ENCODE measurements around the gene RASSF6.

The RASSF6 gene

DNA sequence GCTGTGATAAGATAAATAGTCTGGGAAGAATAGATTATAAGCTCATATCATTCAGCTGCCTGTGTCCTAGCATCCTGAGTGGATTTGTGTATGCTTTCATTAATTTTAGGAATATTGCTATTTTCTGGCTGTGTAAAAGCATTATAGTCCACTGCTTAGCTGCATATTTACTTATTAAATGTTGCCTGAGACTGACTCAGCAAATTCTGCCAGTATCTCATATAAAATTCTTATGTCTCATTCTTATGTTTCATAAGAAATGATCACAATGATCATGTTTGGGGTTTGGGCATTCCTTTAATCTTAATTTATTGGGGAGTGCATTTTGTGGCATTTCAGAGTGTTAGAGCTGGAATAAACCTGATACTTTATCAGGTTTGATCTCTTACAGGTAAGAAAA, 34.9 kb downstream of the RASSF6 start (continued):
- TF ChIP-seq ZNF37A (tag by site-specific recombination; IDR thresholded peaks at IDR 0.05) (no peak), ZNF785 (tag by site-specific recombination; IDR thresholded peaks at IDR 0.05) (no peak), PRDM4 (tag by site-specific recombination; IDR thresholded peaks at IDR 0.05) (no peak), ZNF664 (tag by site-specific recombination; IDR thresholded peaks at IDR 0.05) (no peak), ZNF335 (tag by site-specific recombination; conservative IDR thresholded peaks at IDR 0.05) (no peak), ZNF146 (tag by site-specific recombination; IDR thresholded peaks at IDR 0.05) (no peak), ZNF510 (tag by site-specific recombination; IDR thresholded peaks at IDR 0.05; ENCODE audit: insufficient replicate concordance) (no peak), ZNF600 (tag by site-specific recombination; IDR thresholded peaks at IDR 0.05) (no peak), SALL2 (tag by site-specific recombination; IDR thresholded peaks at IDR 0.05; ENCODE audit: borderline replicate concordance) (no peak), ZNF645 (tag by site-specific recombination; IDR thresholded peaks at IDR 0.05) (no peak), ZNF660 (tag by site-specific recombination; IDR thresholded peaks at IDR 0.05) (no peak), ZNF610 (tag by site-specific recombination; IDR thresholded peaks at IDR 0.05; ENCODE audit: borderline replicate concordance) (no peak), MYNN (tag by site-specific recombination; IDR thresholded peaks at IDR 0.05; ENCODE audit: borderline replicate concordance) (no peak)

DNA sequence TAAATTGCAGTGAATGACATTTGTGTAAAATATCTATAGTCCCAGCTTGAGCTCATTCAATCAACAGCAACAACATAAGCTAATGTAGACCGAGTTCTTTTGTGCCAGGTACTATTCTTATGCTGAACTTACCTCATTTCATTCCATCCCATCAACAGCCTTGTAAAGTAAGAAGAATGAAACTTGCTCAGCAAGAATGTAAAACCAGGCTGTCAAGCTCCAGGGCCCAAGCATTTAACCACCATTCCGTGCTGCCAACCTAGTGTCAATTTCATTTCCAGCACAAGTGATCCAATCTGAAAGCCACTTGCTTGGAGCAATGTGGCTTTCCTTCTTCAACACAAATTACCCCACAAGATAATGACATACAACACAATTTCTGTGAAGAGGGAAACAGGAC, 36.6 kb downstream of the RASSF6 start:
- Histone ChIP-seq H3K4me1 (ENCODE audit: control insufficient read depth, insufficient read depth, low read length) (no peaks in the 10 kb centered on the region), H3K9me3 (ENCODE audit: control insufficient read depth, insufficient read depth, low read depth, low read length) (no peaks in the 10 kb centered on the region), H3K36me3 (ENCODE audit: control insufficient read depth in 2 of 2, insufficient read depth in 1 of 2, low read length in 2 of 2) (no peaks in the 10 kb centered on the region), H3K27ac (ENCODE audit: extremely low read depth, low read depth, low read length) (no peak overlapping the region), H3K4me3 (ENCODE audit: low read depth, low read length) (no peak overlapping the region)
- CTCF ChIA-PET = interaction anchor here (0.6 to 1.0 kb wide), 3 partner anchors 8 to 70 kb away, joined by 3 to 5 read pairs (median 4); no protein-coding TSS in a partner anchor
- POLR2A ChIA-PET = no interaction called here
- TF ChIP-seq ZNF664 (tag by site-specific recombination; IDR thresholded peaks at IDR 0.05) (no peak), ZNF211 (tag by site-specific recombination; IDR thresholded peaks at IDR 0.05; ENCODE audit: low read depth) (no peak), ZNF670 (tag by site-specific recombination; IDR thresholded peaks at IDR 0.05; ENCODE audit: low read depth) (no peak), ZNF121 (tag by site-specific recombination; IDR thresholded peaks at IDR 0.05) (no peak), ZNF19 (tag by site-specific recombination; IDR thresholded peaks at IDR 0.05; ENCODE audit: low read depth) (no peak), PRDM6 (tag by site-specific recombination; IDR thresholded peaks at IDR 0.05) (no peak), PRDM10 (tag by site-specific recombination; IDR thresholded peaks at IDR 0.05) (no peak), ZNF426 (tag by site-specific recombination; IDR thresholded peaks at IDR 0.05) (no peak), ZNF292 (tag by site-specific recombination; IDR thresholded peaks at IDR 0.05; ENCODE audit: borderline replicate concordance, low read depth) (no peak), ZNF10 (tag by site-specific recombination; IDR thresholded peaks at IDR 0.05) (no peak)
